HEK293 (cell line): ENCODE data around the gene AFF3.

Source experiments
- CTCF ChIA-PET: fragments of 350-600 bp; formaldehyde crosslinking; extraction: SDS; loops from one replicate; lab custom pipeline; 2021; ENCODE audit warnings: antibody characterized with exemption; lab: Yijun Ruan, JAX
- POLR2A ChIA-PET: fragments of 300-600 bp; formaldehyde crosslinking; extraction: SDS; loops from one replicate; lab custom pipeline; 2020; ENCODE audit warnings: antibody characterized with exemption, inconsistent platforms; lab: Yijun Ruan, JAX
- H3K27ac ChIP-seq: fragments of 200-500 bp; sonication (Bioruptor generic); 2 replicates; pipeline ENCODE4 v1.5.1; 2014; ENCODE audit warnings: low read depth, low read length, control low read depth, inconsistent platforms; ENCODE audit errors: extremely low read depth
- H3K36me3 ChIP-seq, 2 experiments: fragments of 200-500 bp in 1 of 2; sonication (Bioruptor generic) in 1 of 2; 1 replicate in 1 of 2; 2 replicates in 1 of 2; pipeline ENCODE4 v1.5.1; 2014 to 2017; ENCODE audit warnings: inconsistent platforms in 2 of 2, low read length in 2 of 2; ENCODE audit not compliant: control insufficient read depth in 2 of 2, insufficient read depth in 1 of 2
- H3K4me1 ChIP-seq: fragments of 200-500 bp; sonication (Bioruptor generic); 2 replicates; pipeline ENCODE4 v1.5.1; 2014; ENCODE audit warnings: mild to moderate bottlenecking, low read length, inconsistent platforms; ENCODE audit not compliant: control insufficient read depth, insufficient read depth
- H3K4me3 ChIP-seq: 2 replicates; pipeline ENCODE4 v1.5.1; 2011; ENCODE audit warnings: low read depth, mild to moderate bottlenecking, control low read depth, low read length, moderate library complexity
- H3K9me3 ChIP-seq: fragments of 200-500 bp; sonication (Bioruptor generic); 2 replicates; pipeline ENCODE4 v1.5.1; 2014; ENCODE audit warnings: low read depth, low read length, inconsistent platforms; ENCODE audit not compliant: control insufficient read depth, insufficient read depth
- IKZF3 ChIP-seq: fragments of 450-650 bp; IDR thresholded peaks from 2 replicates; pipeline ENCODE4 v1.5.0; 2018; ENCODE audit warnings: missing biosample characterization, mild to moderate bottlenecking, missing genetic modification characterization, moderate library complexity
- TRIM28 ChIP-seq: IDR thresholded peaks from 2 replicates; pipeline ENCODE4 v1.6.1; 2011; ENCODE audit warnings: low read length, control low read depth, borderline replicate concordance
- YY1 ChIP-seq: fragments of 450-650 bp; formaldehyde crosslinking; IDR thresholded peaks from 2 replicates; pipeline ENCODE4 v1.5.1; 2018; ENCODE audit warnings: missing biosample characterization, missing genetic modification characterization
- ZNF112 ChIP-seq: fragments of 450-650 bp; formaldehyde crosslinking; IDR thresholded peaks from 2 replicates; pipeline ENCODE4 v1.5.0; 2017; ENCODE audit warnings: missing biosample characterization, missing genetic modification characterization
- ZNF16 ChIP-seq: fragments of 450-650 bp; formaldehyde crosslinking; IDR thresholded peaks from 2 replicates; pipeline ENCODE4 v1.5.1; 2016; ENCODE audit warnings: low read depth, missing biosample characterization, missing genetic modification characterization
- ZNF266 ChIP-seq: fragments of 450-650 bp; formaldehyde crosslinking; IDR thresholded peaks from 2 replicates; pipeline ENCODE4 v1.5.1; 2016; ENCODE audit warnings: missing biosample characterization, missing genetic modification characterization, low read depth
- ZNF274 ChIP-seq, 2 experiments: fragments of 200-500 bp in 1 of 2; fragments of 450-650 bp in 1 of 2; sonication (Bioruptor generic) in 1 of 2; formaldehyde crosslinking in 1 of 2; IDR thresholded peaks; 2 replicates each; pipeline versions ENCODE4 v1.5.1 to v1.6.1; 2014 to 2016; ENCODE audit warnings: borderline replicate concordance in 1 of 2, inconsistent platforms in 1 of 2, low read length in 1 of 2, missing biosample characterization in 1 of 2, missing genetic modification characterization in 1 of 2
- ZNF324 ChIP-seq: fragments of 450-650 bp; formaldehyde crosslinking; IDR thresholded peaks from 2 replicates; pipeline ENCODE4 v1.5.1; 2016; ENCODE audit warnings: missing biosample characterization, missing genetic modification characterization
- ZNF600 ChIP-seq: fragments of 450-650 bp; formaldehyde crosslinking; IDR thresholded peaks from 2 replicates; pipeline ENCODE4 v1.5.1; 2016; ENCODE audit warnings: missing biosample characterization, missing genetic modification characterization
- ZNF623 ChIP-seq: fragments of 450-650 bp; formaldehyde crosslinking; IDR thresholded peaks from 2 replicates; pipeline ENCODE4 v1.5.1; 2016; ENCODE audit warnings: missing biosample characterization, missing genetic modification characterization
- ZNF747 ChIP-seq: fragments of 450-650 bp; formaldehyde crosslinking; IDR thresholded peaks from 2 replicates; pipeline ENCODE4 v1.5.1; 2016; ENCODE audit warnings: missing biosample characterization, missing genetic modification characterization
- ZNF792 ChIP-seq: fragments of 450-650 bp; formaldehyde crosslinking; IDR thresholded peaks from 2 replicates; pipeline ENCODE4 v1.5.1; 2016; ENCODE audit warnings: missing biosample characterization, missing genetic modification characterization
- ZSCAN23 ChIP-seq: fragments of 450-650 bp; formaldehyde crosslinking; IDR thresholded peaks from 2 replicates; pipeline ENCODE4 v1.5.1; 2016; ENCODE audit warnings: missing biosample characterization, missing genetic modification characterization
- ZSCAN30 ChIP-seq: fragments of 450-650 bp; IDR thresholded peaks from 2 replicates; pipeline ENCODE4 v1.5.1; 2018; ENCODE audit warnings: missing biosample characterization, mild to moderate bottlenecking, missing genetic modification characterization, moderate library complexity
- TF ChIP-seq, protein P1 (sequence below): fragments of 450-650 bp; formaldehyde crosslinking; IDR thresholded peaks from 2 replicates; pipeline ENCODE4 v1.5.1; 2017; ENCODE audit warnings: missing biosample characterization, missing genetic modification characterization
- TF ChIP-seq, protein P2 (sequence below): fragments of 450-650 bp; IDR thresholded peaks from 2 replicates; pipeline ENCODE4 v1.5.1; 2018; ENCODE audit warnings: missing biosample characterization, missing genetic modification characterization
- TF ChIP-seq, protein P3 (sequence below): fragments of 450-650 bp; formaldehyde crosslinking; IDR thresholded peaks from 2 replicates; pipeline ENCODE4 v1.5.1; 2016; ENCODE audit warnings: missing biosample characterization, missing genetic modification characterization
- TF ChIP-seq, protein P4 (sequence below): fragments of 450-650 bp; formaldehyde crosslinking; conservative IDR thresholded peaks from 2 replicates; pipeline ENCODE4 v1.5.1; 2016; ENCODE audit warnings: low read depth, missing biosample characterization, missing genetic modification characterization

The AFF3 gene

DNA sequence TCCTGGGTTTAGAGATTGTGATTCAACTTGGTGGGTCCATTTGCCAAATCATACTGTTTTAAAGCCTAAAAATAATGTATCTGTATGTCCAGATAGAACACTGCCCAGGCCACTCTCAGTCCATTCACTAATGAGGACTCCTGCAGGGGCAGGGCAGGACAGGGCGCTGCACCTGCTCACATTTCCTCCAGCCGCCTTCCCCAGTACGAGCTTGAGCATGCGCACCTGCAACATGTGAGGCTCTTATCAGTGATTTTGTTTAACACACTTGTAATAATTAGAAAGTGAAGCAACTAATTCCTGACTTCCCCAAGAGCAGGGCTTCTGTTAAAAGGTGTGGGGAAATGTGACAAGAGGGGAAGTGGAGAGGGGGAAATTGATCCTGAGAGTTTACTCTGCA, 89.7 kb downstream of the AFF3 start (continued):
- TF ChIP-seq, protein P1, sequence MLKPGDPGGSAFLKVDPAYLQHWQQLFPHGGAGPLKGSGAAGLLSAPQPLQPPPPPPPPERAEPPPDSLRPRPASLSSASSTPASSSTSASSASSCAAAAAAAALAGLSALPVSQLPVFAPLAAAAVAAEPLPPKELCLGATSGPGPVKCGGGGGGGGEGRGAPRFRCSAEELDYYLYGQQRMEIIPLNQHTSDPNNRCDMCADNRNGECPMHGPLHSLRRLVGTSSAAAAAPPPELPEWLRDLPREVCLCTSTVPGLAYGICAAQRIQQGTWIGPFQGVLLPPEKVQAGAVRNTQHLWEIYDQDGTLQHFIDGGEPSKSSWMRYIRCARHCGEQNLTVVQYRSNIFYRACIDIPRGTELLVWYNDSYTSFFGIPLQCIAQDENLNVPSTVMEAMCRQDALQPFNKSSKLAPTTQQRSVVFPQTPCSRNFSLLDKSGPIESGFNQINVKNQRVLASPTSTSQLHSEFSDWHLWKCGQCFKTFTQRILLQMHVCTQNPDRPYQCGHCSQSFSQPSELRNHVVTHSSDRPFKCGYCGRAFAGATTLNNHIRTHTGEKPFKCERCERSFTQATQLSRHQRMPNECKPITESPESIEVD (tag by site-specific recombination): no peak
- TF ChIP-seq ZNF747 (tag by site-specific recombination): no peak

DNA sequence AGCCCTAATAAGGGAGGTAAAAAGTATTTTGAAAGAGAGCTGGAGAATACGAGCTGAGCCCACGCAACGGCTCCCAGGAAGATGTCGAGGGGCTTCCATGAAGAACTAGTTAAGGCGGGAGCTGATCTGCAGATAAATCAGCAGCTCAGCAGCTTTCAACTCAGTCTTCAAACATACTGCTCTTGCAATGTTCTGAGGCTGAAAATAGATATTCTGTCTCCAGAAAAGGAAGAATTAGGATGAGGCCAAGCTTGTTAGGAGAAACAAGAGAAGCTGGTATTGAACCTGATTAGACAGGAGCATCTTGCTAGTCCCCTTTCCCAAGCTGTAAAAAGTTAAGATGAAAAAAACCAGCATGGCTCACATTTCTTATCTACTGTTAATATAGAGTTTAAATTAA, 91.1 kb downstream of the AFF3 start:
- no peak overlapping the region for H3K27ac ChIP-seq
- no peak for TF ChIP-seq YY1 (tag by site-specific recombination)
- no peak for TF ChIP-seq ZNF274 (IDR thresholded peaks at IDR 0.05; ENCODE audit: low read length)
- no peak for TF ChIP-seq ZNF274 (tag by site-specific recombination; IDR thresholded peaks at IDR 0.05; ENCODE audit: borderline replicate concordance)
- no peak for TF ChIP-seq ZNF792 (tag by site-specific recombination)
- no peak for TF ChIP-seq TRIM28
- TF ChIP-seq, protein P2, sequence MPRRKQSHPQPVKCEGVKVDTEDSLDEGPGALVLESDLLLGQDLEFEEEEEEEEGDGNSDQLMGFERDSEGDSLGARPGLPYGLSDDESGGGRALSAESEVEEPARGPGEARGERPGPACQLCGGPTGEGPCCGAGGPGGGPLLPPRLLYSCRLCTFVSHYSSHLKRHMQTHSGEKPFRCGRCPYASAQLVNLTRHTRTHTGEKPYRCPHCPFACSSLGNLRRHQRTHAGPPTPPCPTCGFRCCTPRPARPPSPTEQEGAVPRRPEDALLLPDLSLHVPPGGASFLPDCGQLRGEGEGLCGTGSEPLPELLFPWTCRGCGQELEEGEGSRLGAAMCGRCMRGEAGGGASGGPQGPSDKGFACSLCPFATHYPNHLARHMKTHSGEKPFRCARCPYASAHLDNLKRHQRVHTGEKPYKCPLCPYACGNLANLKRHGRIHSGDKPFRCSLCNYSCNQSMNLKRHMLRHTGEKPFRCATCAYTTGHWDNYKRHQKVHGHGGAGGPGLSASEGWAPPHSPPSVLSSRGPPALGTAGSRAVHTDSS (tag by site-specific recombination): no peak
- no peak for TF ChIP-seq ZSCAN30 (tag by site-specific recombination)
- TF ChIP-seq ZNF266 (tag by site-specific recombination): no peak
- TF ChIP-seq ZNF324 (tag by site-specific recombination): no peak
- no peak for TF ChIP-seq IKZF3
- no peak for TF ChIP-seq ZNF112 (tag by site-specific recombination)
- TF ChIP-seq ZNF600 (tag by site-specific recombination): no peak
- TF ChIP-seq ZNF16: no peak
- TF ChIP-seq ZNF623 (tag by site-specific recombination): no peak
- TF ChIP-seq, protein P3, sequence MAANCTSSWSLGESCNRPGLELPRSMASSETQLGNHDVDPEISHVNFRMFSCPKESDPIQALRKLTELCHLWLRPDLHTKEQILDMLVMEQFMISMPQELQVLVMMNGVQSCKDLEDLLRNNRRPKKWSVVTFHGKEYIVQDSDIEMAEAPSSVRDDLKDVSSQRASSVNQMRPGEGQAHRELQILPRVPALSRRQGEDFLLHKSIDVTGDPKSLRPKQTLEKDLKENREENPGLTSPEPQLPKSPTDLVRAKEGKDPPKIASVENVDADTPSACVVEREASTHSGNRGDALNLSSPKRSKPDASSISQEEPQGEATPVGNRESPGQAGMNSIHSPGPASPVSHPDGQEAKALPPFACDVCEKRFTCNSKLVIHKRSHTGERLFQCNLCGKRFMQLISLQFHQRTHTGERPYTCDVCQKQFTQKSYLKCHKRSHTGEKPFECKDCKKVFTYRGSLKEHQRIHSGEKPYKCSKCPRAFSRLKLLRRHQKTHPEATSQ (tag by site-specific recombination): no peak
- no peak for TF ChIP-seq ZSCAN23 (tag by site-specific recombination)
- TF ChIP-seq, protein P4, sequence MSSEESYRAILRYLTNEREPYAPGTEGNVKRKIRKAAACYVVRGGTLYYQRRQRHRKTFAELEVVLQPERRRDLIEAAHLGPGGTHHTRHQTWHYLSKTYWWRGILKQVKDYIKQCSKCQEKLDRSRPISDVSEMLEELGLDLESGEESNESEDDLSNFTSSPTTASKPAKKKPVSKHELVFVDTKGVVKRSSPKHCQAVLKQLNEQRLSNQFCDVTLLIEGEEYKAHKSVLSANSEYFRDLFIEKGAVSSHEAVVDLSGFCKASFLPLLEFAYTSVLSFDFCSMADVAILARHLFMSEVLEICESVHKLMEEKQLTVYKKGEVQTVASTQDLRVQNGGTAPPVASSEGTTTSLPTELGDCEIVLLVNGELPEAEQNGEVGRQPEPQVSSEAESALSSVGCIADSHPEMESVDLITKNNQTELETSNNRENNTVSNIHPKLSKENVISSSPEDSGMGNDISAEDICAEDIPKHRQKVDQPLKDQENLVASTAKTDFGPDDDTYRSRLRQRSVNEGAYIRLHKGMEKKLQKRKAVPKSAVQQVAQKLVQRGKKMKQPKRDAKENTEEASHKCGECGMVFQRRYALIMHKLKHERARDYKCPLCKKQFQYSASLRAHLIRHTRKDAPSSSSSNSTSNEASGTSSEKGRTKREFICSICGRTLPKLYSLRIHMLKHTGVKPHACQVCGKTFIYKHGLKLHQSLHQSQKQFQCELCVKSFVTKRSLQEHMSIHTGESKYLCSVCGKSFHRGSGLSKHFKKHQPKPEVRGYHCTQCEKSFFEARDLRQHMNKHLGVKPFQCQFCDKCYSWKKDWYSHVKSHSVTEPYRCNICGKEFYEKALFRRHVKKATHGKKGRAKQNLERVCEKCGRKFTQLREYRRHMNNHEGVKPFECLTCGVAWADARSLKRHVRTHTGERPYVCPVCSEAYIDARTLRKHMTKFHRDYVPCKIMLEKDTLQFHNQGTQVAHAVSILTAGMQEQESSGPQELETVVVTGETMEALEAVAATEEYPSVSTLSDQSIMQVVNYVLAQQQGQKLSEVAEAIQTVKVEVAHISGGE (tag by site-specific recombination): no peak
- TF ChIP-seq, all 188 proteins: peak for 0
- H3K9me3 ChIP-seq: no peaks in the 10 kb centered on the region
- CTCF ChIA-PET: no interaction called here
- POLR2A ChIA-PET: no interaction called here
- H3K4me1 ChIP-seq: peaks cover 16% of the 10 kb centered on the region
- H3K36me3 ChIP-seq: no peaks in the 10 kb centered on the region
- no peak overlapping the region for H3K4me3 ChIP-seq
